Loucy (cell line): ENCODE results near the gene VCAM1.
A peak's percentile ranks its signal among the peaks of the same experiment; 100 is the strongest.

Experiments
- H2AFZ ChIP-seq: fragments of 200-600 bp; sonication (generic); 2 replicates; pipeline ENCODE4 v1.6.0; 2016; ENCODE audit warnings: antibody characterized with exemption, mild to moderate bottlenecking, low read length, moderate library complexity
- H3F3A ChIP-seq: fragments of 200-600 bp; 2 replicates; pipeline ENCODE4 v1.6.0; 2016; ENCODE audit warnings: antibody characterized with exemption, low read depth, mild to moderate bottlenecking
- H3K27me3 ChIP-seq: fragments of 200-600 bp; sonication (generic); 2 replicates; pipeline ENCODE4 v1.6.1; 2014; ENCODE audit warnings: low read length, mild to moderate bottlenecking; ENCODE audit not compliant: insufficient read depth, poor library complexity, severe bottlenecking
- H3K36me3 ChIP-seq: fragments of 200-600 bp; sonication (generic); 2 replicates; pipeline ENCODE4 v1.6.1; 2016; ENCODE audit warnings: low read length; ENCODE audit not compliant: insufficient read depth
- H3K4me1 ChIP-seq: fragments of 200-600 bp; sonication (generic); 2 replicates; pipeline ENCODE4 v1.5.1; 2014; ENCODE audit warnings: low read length, mild to moderate bottlenecking; ENCODE audit not compliant: insufficient read depth, poor library complexity, severe bottlenecking
- H3K4me2 ChIP-seq: fragments of 200-600 bp; sonication (generic); 2 replicates; pipeline ENCODE4 v1.6.0; 2014; ENCODE audit warnings: antibody characterized with exemption, low read length, low read depth, mild to moderate bottlenecking; ENCODE audit not compliant: poor library complexity, severe bottlenecking
- H3K4me3 ChIP-seq: fragments of 200-600 bp; sonication (generic); 2 replicates; pipeline ENCODE4 v1.5.1; 2014; ENCODE audit warnings: low read length, mild to moderate bottlenecking, mixed read lengths; ENCODE audit not compliant: poor library complexity, severe bottlenecking
- H3K79me2 ChIP-seq: fragments of 200-600 bp; sonication (generic); 2 replicates; pipeline ENCODE4 v1.6.1; 2014; ENCODE audit warnings: low read length; ENCODE audit not compliant: insufficient read depth
- H3K9ac ChIP-seq: fragments of 200-600 bp; sonication (generic); 2 replicates; pipeline ENCODE4 v1.6.0; 2014; ENCODE audit warnings: mild to moderate bottlenecking, low read depth, low read length, moderate library complexity; ENCODE audit not compliant: poor library complexity, severe bottlenecking
- H3K9me2 ChIP-seq: fragments of 200-600 bp; sonication (generic); replicated peaks from 2 replicates; pipeline ENCODE4 v1.6.1; 2016; ENCODE audit warnings: low read depth, low read length, mixed read lengths
- H3K9me3 ChIP-seq: fragments of 200-600 bp; sonication (generic); 2 replicates; pipeline ENCODE4 v1.6.1; 2014; ENCODE audit warnings: mild to moderate bottlenecking, antibody characterized with exemption, low read length, low read depth; ENCODE audit not compliant: insufficient read depth
- H4K20me1 ChIP-seq: fragments of 200-600 bp; sonication (generic); 2 replicates; pipeline ENCODE4 v1.6.0; 2014; ENCODE audit warnings: antibody characterized with exemption, low read length, mild to moderate bottlenecking; ENCODE audit not compliant: insufficient read depth, poor library complexity, severe bottlenecking
- EZH2phosphoT487 ChIP-seq: fragments of 200-600 bp; IDR thresholded peaks from 2 replicates; pipeline ENCODE4 v1.6.1; 2018; ENCODE audit warnings: antibody characterized with exemption, mild to moderate bottlenecking, moderate library complexity, borderline replicate concordance
- TF ChIP-seq, protein P1 (sequence below): fragments of 200-600 bp; sonication (generic); conservative IDR thresholded peaks from 2 replicates; pipeline ENCODE4 v1.5.1; 2014; ENCODE audit warnings: mild to moderate bottlenecking, antibody characterized with exemption, low read length

The VCAM1 gene

DNA sequence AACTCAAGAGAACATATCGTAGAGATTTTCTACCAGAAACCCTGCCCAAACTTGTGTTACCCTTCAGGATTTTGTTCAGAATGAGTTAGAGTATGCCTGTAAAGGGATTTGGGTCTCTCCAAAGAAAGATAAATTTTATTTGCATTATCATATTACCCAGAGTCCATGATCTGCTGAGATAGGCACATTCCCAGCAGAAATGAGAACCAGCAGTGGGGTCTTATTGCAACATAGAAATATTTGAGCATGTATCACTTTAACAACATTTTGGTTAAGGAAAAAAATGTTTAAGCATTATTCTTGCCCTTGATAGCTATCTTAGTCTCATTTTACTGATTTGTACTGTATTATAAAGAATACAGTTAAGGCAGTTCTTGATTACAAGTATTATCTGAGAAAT is 10.6 kb downstream of the VCAM1 start:
- Histone ChIP-seq H3K79me2 (no peaks in the 10 kb centered on the region), H3K4me2 (no peak overlapping the region), H3K36me3 (no peaks in the 10 kb centered on the region)

DNA sequence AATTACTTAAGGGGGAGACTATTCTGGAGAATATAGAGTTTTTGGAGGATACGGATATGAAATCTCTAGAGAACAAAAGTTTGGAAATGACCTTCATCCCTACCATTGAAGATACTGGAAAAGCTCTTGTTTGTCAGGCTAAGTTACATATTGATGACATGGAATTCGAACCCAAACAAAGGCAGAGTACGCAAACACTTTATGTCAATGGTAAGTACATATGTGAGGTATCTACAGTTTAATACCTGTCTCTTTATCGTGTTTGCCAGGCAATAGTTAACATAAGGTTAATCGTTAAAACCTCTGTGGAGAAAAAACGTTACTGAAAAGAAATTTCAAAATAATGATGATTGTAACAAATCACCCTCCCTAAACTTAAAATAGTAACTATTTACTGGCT is 11.8 kb downstream of the VCAM1 start:
- Histone ChIP-seq H3K9ac (no peak overlapping the region), H3K36me3 (no peaks in the 10 kb centered on the region), H3K4me3 (no peak overlapping the region), H3K4me1 (no peaks in the 10 kb centered on the region), H2AFZ (no peak overlapping the region), H3F3A (no peaks in the 10 kb centered on the region), H3K9me2 (no peaks in the 10 kb centered on the region), H3K9me3 (no peaks in the 10 kb centered on the region), H3K4me2 (no peak overlapping the region), H4K20me1 (no peaks in the 10 kb centered on the region), H3K79me2 (no peaks in the 10 kb centered on the region), H3K27me3 (no peaks in the 10 kb centered on the region)
- no peak for TF ChIP-seq EZH2phosphoT487
- TF ChIP-seq, protein P1, sequence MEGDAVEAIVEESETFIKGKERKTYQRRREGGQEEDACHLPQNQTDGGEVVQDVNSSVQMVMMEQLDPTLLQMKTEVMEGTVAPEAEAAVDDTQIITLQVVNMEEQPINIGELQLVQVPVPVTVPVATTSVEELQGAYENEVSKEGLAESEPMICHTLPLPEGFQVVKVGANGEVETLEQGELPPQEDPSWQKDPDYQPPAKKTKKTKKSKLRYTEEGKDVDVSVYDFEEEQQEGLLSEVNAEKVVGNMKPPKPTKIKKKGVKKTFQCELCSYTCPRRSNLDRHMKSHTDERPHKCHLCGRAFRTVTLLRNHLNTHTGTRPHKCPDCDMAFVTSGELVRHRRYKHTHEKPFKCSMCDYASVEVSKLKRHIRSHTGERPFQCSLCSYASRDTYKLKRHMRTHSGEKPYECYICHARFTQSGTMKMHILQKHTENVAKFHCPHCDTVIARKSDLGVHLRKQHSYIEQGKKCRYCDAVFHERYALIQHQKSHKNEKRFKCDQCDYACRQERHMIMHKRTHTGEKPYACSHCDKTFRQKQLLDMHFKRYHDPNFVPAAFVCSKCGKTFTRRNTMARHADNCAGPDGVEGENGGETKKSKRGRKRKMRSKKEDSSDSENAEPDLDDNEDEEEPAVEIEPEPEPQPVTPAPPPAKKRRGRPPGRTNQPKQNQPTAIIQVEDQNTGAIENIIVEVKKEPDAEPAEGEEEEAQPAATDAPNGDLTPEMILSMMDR = no peak

More for the DNA sequence above, 10.6 kb downstream of the VCAM1 start:
- Histone ChIP-seq H3K9ac (no peak overlapping the region), H3K9me2 (no peaks in the 10 kb centered on the region), H4K20me1 (no peaks in the 10 kb centered on the region), H3K4me1 (no peaks in the 10 kb centered on the region), H2AFZ (0 out of 2 replicates have a peak overlapping the region, but pooled peaks have one; percentile 55), H3F3A (no peaks in the 10 kb centered on the region), H3K27me3 (no peaks in the 10 kb centered on the region), H3K4me3 (no peak overlapping the region), H3K9me3 (no peaks in the 10 kb centered on the region)
- TF ChIP-seq, protein P1 = no peak
- TF ChIP-seq EZH2phosphoT487 = no peak

DNA sequence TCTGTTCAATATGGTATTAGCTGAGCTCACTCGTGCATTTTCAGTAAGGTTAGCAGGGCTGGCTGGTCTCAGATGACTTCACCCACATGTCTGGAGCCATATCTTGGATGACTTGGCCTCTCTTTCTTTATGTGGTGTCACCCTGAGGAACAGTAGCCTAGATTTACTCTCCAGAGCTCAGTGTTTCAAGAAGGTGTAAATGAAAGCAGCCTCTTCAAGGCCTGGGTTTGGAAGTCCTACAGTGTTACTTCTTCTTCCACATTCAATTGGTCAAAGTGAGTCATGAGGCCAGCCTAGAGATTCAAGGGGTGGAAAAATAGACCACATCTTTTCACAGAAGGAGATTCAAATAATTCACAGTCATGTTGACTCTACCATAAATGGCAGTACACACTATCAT is 12.2 kb downstream of the VCAM1 start:
- no peak overlapping the region for H3K4me2 ChIP-seq

More for the DNA sequence above, 12.2 kb downstream of the VCAM1 start:
- no peaks in the 10 kb centered on the region for H3F3A ChIP-seq
- H3K9me2 ChIP-seq = no peaks in the 10 kb centered on the region
- H3K9me3 ChIP-seq = no peaks in the 10 kb centered on the region
- no peaks in the 10 kb centered on the region for H3K36me3 ChIP-seq
- H3K27me3 ChIP-seq = no peaks in the 10 kb centered on the region
- no peak overlapping the region for H3K4me3 ChIP-seq
- no peaks in the 10 kb centered on the region for H3K79me2 ChIP-seq
- H3K9ac ChIP-seq = no peak overlapping the region
- no peak overlapping the region for H2AFZ ChIP-seq
- no peaks in the 10 kb centered on the region for H4K20me1 ChIP-seq
- no peaks in the 10 kb centered on the region for H3K4me1 ChIP-seq
- TF ChIP-seq, protein P1 = no peak
- no peak for TF ChIP-seq EZH2phosphoT487
